A204.1 (cell line): Measurements from ENCODE around the gene LTBP1.

ENCODE experiments used
- FAIRE-seq: peaks from 2 replicates; lab custom pipeline; 2012; peaks lifted over from hg19 to GRCh38; lab: Jason Lieb, UNC

LTBP1 gene

DNA sequence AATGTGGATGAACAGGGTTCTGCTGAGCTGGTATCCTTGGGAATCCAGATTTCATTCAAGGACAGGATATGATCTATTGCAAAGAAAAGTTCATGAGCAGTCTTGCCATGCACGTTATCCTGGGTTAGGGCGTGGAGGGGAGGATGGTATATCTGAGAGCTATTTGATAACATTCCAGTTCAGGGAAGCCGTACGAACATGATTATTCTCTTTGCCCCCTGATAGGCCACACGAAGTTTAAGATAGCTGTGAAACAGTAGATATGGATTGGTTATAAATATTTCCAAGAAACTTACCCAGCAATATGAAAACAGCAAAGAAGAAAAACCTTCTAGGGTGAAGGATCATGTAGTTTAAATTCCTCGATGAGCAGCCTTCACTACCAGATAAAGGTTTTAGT, 171.9 kb downstream of the LTBP1 start:
- no peak for FAIRE-seq

GRCh38 chr2:33121416-33121815, 174.7 kb downstream of the LTBP1 start:
- FAIRE-seq: no peak

DNA sequence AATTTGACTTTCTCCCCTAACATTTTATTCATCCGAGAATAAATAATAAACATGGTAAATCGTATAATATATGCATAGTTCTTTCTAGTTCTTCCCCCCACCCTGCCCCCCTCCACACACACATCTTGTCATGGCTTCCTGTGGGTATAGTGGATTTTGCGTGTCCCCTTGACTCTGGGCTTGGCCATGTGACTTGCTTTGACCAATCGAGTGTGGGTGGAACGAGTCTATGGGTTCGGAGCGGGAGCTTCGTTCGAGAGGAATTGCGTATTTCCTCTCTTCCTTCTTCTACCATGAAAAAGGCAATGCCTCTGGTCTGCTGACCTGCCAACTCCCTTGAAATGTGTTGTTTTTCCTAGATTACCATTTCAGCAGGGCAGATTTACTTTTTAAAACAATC, 175.2 kb downstream of the LTBP1 start:
- FAIRE-seq: no peak

DNA sequence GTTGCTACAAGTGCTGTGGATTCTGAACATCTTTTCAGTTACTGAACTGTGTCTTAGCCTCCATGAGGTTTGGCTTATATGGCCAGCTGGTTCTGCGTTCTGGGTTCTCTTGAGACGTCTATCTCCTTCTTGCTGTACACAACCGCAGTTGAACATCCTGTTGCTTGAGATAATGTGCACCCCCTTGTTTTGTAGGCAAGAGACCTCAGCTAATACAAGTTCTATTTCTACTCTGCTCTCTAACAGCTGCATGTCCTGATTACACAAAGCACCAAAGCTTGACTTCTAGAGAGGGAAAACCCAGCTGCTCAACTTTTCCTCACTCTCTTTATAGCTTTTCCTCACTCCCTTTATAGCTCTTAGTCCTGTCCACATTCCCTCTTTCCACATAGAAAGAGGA, 176.0 kb downstream of the LTBP1 start:
- FAIRE-seq: no peak

DNA sequence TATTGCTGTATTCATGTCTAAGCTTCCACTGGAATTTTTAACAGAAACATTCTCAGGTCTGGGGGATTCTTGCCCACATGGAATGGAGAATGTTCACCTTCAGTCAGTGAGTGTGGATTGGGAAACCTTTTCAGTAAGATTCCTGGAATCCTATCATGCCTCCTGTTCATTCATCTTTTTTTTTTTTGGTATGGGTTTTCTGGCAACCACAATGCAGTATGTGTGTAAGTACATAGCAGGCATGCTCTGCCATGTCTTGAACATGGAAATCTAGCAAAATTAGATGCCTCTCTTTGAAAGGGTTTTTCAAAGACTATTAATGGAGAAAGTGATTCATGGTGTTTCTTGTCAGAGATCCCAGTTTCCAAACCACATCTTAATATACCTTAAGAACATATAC, 176.5 kb downstream of the LTBP1 start:
- no peak for FAIRE-seq

- no peak for FAIRE-seq
These were observed 179.8 kb downstream of the LTBP1 start for GRCh38 chr2:33126552-33126951.

DNA sequence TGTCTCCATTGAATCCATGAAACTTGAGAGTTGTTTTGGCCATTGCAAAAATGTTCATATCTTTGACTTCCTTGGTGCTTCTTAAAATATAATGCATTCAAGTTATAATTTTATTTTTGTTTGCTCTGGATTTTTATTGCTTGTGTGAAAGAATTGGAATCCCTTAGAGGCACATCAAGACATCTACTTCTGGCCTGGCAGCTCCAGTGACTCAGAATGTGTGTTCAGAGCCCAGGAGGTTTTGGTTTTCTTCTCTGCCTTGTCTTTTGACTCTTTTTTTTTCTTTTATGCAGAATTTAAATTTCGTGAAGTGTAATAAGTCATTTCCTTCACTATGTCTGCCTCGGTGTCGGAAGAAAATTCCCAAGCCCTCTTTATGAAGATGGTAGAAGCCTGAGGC, 180.2 kb downstream of the LTBP1 start:
- FAIRE-seq: no peak

GRCh38 chr2:33129263-33130053, 182.7 kb downstream of the LTBP1 start:
- no peak for FAIRE-seq

DNA sequence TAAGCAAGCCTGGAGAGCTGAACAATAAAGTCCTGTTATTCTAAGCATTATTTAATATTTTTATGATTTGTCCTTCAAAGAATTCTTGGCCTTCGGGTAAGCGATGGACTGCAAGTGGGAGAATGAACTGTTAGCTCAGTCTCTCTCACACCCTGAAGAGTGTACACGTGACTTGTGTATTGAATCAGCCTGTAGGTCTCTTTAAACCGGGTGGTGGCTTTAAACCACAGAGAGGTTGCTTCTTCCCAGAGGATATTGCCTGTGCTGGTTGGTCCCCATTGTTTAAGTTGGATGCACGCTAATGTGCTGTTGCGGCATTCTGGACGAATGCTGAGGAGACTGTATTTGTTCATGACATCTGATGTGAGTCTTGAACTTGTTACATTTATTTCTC, 183.3 kb downstream of the LTBP1 start:
- FAIRE-seq: no peak

GRCh38 chr2:33130544-33130943, 183.8 kb downstream of the LTBP1 start:
- no peak for FAIRE-seq

GRCh38 chr2:33131111-33131510, 184.4 kb downstream of the LTBP1 start:
- FAIRE-seq: no peak

DNA sequence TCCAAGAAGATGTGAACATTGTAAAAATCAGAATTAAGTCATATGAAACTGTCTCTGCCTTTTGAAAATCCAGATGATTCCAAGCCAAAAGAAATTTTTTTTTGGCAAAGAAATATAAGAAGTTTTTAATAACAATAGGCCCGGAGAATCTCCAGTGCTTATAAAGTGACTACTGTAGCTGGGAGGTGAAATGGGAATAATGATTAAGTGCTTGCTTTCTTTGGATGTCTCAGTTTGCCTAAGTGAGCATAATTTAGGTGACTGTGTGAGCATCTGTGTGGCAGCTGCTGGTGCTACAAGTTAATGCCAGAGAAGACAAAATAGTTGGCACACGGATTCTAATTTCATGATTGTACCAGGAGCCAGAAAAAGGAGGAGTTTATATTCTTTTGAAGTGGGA, 185.0 kb downstream of the LTBP1 start:
- no peak for FAIRE-seq

GRCh38 chr2:33133454-33133952, 186.8 kb downstream of the LTBP1 start:
- FAIRE-seq: no peak

GRCh38 chr2:33134086-33134771, 187.5 kb downstream of the LTBP1 start:
- no peak for FAIRE-seq

DNA sequence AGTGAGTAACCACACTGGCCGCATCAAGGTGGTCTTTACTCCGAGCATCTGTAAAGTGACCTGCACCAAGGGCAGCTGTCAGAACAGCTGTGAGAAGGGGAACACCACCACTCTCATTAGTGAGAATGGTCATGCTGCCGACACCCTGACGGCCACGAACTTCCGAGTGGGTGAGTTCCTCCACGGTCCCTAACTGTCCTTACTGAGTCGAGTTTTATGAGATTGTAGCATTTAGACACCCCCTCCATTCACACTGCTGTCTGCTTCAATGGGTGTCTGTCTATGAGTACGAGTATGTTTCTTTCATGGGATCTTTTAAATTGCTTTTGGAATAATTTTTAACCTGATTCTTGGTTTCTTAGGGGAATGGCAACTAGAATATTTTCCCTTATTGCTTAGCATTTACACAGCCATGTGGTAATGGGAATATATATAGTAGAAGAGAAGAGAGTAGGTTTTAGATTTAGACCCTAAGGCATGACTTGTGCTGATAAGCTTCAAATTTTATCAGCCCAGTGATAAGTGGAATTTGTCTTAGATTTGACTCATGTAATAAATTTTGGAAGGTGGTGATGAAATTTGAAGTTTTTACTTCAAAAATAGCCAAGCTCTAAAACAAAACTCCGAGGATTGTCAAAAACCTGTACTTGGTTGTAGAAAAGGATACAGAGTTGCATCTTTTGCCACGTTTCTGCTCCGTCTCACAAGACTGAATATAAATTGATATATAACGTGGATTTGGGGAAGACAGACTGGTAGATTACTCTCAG, 188.2 kb downstream of the LTBP1 start:
- no peak for FAIRE-seq

DNA sequence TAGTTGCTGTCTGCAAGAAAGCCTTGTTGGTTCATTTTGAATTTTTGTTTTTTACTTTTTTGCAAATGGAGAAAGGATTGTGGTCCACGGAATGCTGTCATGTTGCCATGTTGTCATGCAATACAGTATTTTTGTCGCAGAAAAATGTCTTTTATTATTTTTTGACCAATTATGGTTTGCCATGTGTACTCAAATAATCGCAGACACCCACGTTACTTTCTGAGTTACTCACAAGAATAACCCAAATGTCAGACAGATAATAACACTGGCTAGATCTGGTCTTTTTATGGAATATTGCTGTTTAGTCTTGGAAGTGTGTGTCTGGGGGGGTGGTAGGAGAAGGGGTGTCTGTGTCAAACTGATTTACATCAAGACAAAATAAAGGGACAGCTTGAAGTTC, 188.9 kb downstream of the LTBP1 start:
- FAIRE-seq: no peak

DNA sequence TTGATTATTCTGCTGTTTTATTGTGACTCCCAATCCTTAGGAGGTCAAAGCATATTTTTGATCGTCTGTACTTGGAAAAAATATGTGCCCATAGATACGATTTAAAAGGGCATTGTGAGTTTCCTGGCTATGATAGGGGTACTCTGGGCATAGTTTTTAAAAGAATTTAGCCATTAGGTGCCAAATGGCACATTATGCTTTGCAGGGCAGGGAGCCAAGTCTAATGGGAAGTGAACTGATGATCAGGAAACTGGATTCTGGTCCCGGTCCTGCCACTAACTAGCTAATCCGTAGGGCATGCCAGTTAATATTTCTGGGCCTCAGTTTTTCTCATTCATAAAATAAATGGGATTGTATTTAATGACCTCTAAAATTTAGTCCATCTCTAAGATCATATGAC, 189.3 kb downstream of the LTBP1 start:
- FAIRE-seq: no peak

DNA sequence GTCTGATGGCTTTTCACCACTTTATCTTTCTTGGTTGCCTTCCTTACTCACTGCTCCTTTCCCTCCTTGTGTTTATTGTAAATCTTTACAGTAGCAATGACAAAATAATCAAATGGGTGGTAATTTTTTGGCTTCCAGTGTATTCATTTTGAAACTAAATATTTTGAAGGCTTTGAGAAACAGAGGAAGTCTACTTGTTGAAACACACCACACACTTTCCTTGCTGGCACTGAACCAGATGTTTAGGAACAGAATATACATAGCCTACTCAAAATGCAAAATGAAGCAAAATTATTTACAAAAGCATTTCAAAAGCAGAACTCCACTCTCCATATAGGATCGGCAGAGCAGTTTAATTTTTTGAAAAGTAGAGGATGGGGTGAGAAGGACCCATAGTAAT, 189.8 kb downstream of the LTBP1 start:
- FAIRE-seq: no peak

DNA sequence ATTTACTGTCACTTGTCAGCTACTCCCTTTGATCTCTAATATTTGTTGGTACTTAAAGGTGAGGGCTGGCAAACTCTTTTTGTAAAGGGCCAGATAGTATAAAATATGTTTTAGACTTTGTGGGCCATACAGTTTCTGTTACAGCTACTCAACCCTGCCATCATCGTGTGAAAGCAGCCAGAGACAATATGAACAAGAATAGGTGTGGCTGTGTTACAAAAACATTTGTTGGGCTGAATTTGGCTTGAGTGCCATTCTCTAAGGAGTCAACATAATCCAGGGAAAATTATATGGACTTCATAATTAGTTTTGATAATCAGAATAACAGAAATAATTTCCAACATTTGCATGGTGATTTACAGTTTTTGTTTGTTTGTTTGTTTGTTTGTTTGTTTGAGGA, 190.6 kb downstream of the LTBP1 start:
- no peak for FAIRE-seq

DNA sequence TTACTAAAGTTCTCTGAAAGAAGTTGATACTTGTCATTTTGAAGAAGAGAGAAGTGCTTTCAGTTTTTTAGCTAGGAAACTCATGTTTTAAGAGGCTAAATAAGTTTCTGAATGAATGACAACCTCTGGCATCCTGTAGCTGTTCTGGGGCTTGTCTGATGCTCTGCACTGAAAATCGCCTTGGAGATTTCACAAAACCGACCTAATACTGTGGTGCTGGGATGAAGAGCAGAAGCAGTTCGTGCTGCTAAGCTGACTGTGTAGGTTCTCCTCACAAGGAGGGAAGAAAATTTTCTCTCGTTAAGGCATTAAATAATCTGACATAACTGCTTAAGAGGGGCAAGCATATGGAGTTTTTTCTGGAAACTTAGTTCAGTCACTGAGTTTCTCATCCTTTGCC, 193.2 kb downstream of the LTBP1 start:
- no peak for FAIRE-seq

GRCh38 chr2:33141476-33141875, 194.7 kb downstream of the LTBP1 start:
- no peak for FAIRE-seq

- FAIRE-seq: no peak
These were observed 196.1 kb downstream of the LTBP1 start for GRCh38 chr2:33142810-33143209.

DNA sequence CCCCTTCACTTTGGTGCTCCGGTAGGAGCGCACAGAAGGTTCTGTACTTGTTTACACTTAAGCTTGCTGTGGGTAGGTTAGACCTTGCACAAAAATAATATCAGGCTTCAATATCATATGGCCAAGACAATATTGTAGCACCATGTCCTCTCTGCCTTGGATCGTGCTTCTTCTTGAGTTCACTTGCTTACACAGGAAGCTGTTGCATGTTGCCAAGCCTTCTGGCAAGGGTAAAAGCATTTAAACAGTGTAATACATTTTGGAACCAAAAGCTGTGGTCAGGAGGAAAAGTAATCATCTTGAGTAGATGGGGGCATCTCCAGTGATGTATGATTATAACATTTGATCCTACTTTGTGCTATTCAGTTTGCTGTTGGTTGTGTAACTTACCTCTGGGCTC, 197.5 kb downstream of the LTBP1 start:
- no peak for FAIRE-seq
